ENCODE measurements around the gene C9orf78. TPM values are rescaled to one million over a fixed set of nuclear protein-coding genes. Genes with fewer than 3 reads are reported as not detected.

C9orf78 gene
- polyA plus RNA-seq, 1 donor (not counting 4 experiments of a cell fraction or from before 2014, with no cell fraction given), result 66.5 TPM

DNA sequence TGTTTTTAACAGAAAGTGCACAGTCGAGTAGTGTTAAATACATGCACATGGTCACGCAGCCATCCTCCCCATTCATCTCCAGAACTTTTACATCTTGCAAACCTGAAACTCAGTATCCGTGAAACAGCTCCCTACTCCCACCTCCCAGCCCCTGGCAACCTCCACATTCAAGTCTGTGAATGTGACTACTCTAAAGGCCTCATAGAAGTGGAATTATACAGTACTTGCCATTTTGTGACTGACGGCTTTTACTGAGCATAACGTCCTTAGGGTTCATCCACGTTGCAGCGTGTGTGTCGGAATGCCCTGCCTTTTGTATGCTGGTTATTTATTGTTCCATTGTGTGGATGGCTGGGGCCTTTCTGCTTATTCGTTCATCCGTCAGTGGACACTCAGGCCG lies 36.0 kb upstream of the C9orf78 start:
- no peak for FAIRE-seq
- dilution Hi-C loops (cut with MboI; ENCODE audit: extremely low pct_ligation_motif_present, low sequenced_read_pairs), result no loop called here

GRCh38 chr9:129869585-129870501 lies 34.8 kb upstream of the C9orf78 start:
- Histone ChIP-seq H2AFZ (ENCODE audit: control insufficient read depth, low read length) (no peak overlapping the region), H3K4me1 (ENCODE audit: control insufficient read depth, extremely low read depth, insufficient read depth, low read length) (no peaks in the 10 kb centered on the region), H3K9me1 (ENCODE audit: control insufficient read depth, extremely low read depth, insufficient read depth, low read length) (no peaks in the 10 kb centered on the region), H3K9ac (ENCODE audit: control insufficient read depth, extremely low read depth, insufficient read depth, low read length) (no peak overlapping the region), H3K4me3 (ENCODE audit: control insufficient read depth in 2 of 3, extremely low read depth in 1 of 3, insufficient read depth in 2 of 3, low read depth in 1 of 3, low read length in 3 of 3) (no peak overlapping the region), H3K27ac (ENCODE audit: control insufficient read depth, insufficient read depth, low read length) (no peak overlapping the region), H3K4me2 (ENCODE audit: control insufficient read depth, extremely low read depth, insufficient read depth, low read depth, low read length) (no peak overlapping the region), H3K9me3 (ENCODE audit: control insufficient read depth, low read depth, low read length) (no peaks in the 10 kb centered on the region), H3K27me3 (ENCODE audit: control insufficient read depth, extremely low read depth, insufficient read depth, low read length) (no peaks in the 10 kb centered on the region), H3K36me3 (ENCODE audit: control insufficient read depth in 2 of 2, extremely low read depth in 1 of 2, insufficient read depth in 2 of 2, low read length in 2 of 2) (peaks cover 0 to 20% of the 10 kb centered on the region in 2 experiments), H3K79me2 (ENCODE audit: control insufficient read depth, insufficient read depth, low read length) (no peaks in the 10 kb centered on the region), H4K20me1 (ENCODE audit: control insufficient read depth, extremely low read depth, insufficient read depth, low read length) (no peaks in the 10 kb centered on the region)
- TF ChIP-seq CTCF (optimal IDR thresholded peaks at IDR 0.05 in 1 of 3, IDR thresholded peaks at IDR 0.05 in 1 of 3, conservative IDR thresholded peaks at IDR 0.05 in 1 of 3; ENCODE audit: extremely low read depth in 1 of 3, insufficient read depth in 2 of 3, low read length in 3 of 3), result no peak
- no peak for TF ChIP-seq EZH2 (IDR thresholded peaks at IDR 0.05; ENCODE audit: low read length)
- no peak for FAIRE-seq
- no peak for DNase-seq (ENCODE audit: low read depth, low spot score)
- dilution Hi-C loops (cut with MboI; ENCODE audit: extremely low pct_ligation_motif_present, low sequenced_read_pairs), result no loop called here

More for the DNA sequence above, 36.0 kb upstream of the C9orf78 start:
- Histone ChIP-seq H2AFZ (ENCODE audit: control insufficient read depth, low read length) (no peak overlapping the region), H3K4me3 (ENCODE audit: control insufficient read depth in 2 of 3, extremely low read depth in 1 of 3, insufficient read depth in 2 of 3, low read depth in 1 of 3, low read length in 3 of 3) (no peak overlapping the region), H3K27me3 (ENCODE audit: control insufficient read depth, extremely low read depth, insufficient read depth, low read length) (no peaks in the 10 kb centered on the region), H4K20me1 (ENCODE audit: control insufficient read depth, extremely low read depth, insufficient read depth, low read length) (no peaks in the 10 kb centered on the region), H3K9ac (ENCODE audit: control insufficient read depth, extremely low read depth, insufficient read depth, low read length) (no peak overlapping the region), H3K9me3 (ENCODE audit: control insufficient read depth, low read depth, low read length) (no peaks in the 10 kb centered on the region), H3K36me3 (ENCODE audit: control insufficient read depth in 2 of 2, extremely low read depth in 1 of 2, insufficient read depth in 2 of 2, low read length in 2 of 2) (peaks cover 0 to 24% of the 10 kb centered on the region in 2 experiments), H3K79me2 (ENCODE audit: control insufficient read depth, insufficient read depth, low read length) (no peaks in the 10 kb centered on the region), H3K9me1 (ENCODE audit: control insufficient read depth, extremely low read depth, insufficient read depth, low read length) (no peaks in the 10 kb centered on the region), H3K4me1 (ENCODE audit: control insufficient read depth, extremely low read depth, insufficient read depth, low read length) (no peaks in the 10 kb centered on the region), H3K27ac (ENCODE audit: control insufficient read depth, insufficient read depth, low read length) (no peak overlapping the region), H3K4me2 (ENCODE audit: control insufficient read depth, extremely low read depth, insufficient read depth, low read depth, low read length) (no peak overlapping the region)
- no peak for DNase-seq (ENCODE audit: low read depth, low spot score)
- TF ChIP-seq EZH2 (IDR thresholded peaks at IDR 0.05; ENCODE audit: low read length) (no peak), CTCF (optimal IDR thresholded peaks at IDR 0.05 in 1 of 3, IDR thresholded peaks at IDR 0.05 in 1 of 3, conservative IDR thresholded peaks at IDR 0.05 in 1 of 3; ENCODE audit: extremely low read depth in 1 of 3, insufficient read depth in 2 of 3, low read length in 3 of 3) (no peak)
